ENCODE data around the gene NUDT14.

Gene NUDT14

GRCh38 chr14:105196265-105196960 is 15.3 kb upstream of the NUDT14 start:
- DNase-seq: no peak

GRCh38 chr14:105195522-105196264 is 14.6 kb upstream of the NUDT14 start:
- DNase-seq: no peak

- DNase-seq: no peak
These were observed 13.9 kb upstream of the NUDT14 start for GRCh38 chr14:105195051-105195450.

GRCh38 chr14:105193916-105194782 is 13.0 kb upstream of the NUDT14 start:
- DNase-seq: no peak

- DNase-seq: no peak
These were observed 12.0 kb upstream of the NUDT14 start for GRCh38 chr14:105192866-105193731.

GRCh38 chr14:105187935-105188524 is 6.9 kb upstream of the NUDT14 start:
- DNase-seq: no peak

- DNase-seq: no peak
These were observed 6.0 kb upstream of the NUDT14 start for GRCh38 chr14:105187116-105187515.

GRCh38 chr14:105185973-105186372 is 4.9 kb upstream of the NUDT14 start:
- DNase-seq: no peak

GRCh38 chr14:105185001-105185400 is 3.9 kb upstream of the NUDT14 start:
- no peak for DNase-seq

- no peak for DNase-seq
These were observed 3.3 kb upstream of the NUDT14 start for GRCh38 chr14:105184461-105184860.

- DNase-seq: no peak
These were observed 1.3 kb upstream of the NUDT14 start for GRCh38 chr14:105182296-105183020.

GRCh38 chr14:105181549-105182295 is 610 bp upstream of the NUDT14 start:
- DNase-seq: no peak

GRCh38 chr14:105179191-105179590 is 1.9 kb downstream of the NUDT14 start:
- DNase-seq: no peak

GRCh38 chr14:105178868-105179140 is 2.3 kb downstream of the NUDT14 start:
- DNase-seq: no peak

- no peak for DNase-seq
These were observed 2.8 kb downstream of the NUDT14 start for GRCh38 chr14:105178069-105178867.

- DNase-seq: no peak
These were observed 4.0 kb downstream of the NUDT14 start for GRCh38 chr14:105177082-105177481.

- no peak for DNase-seq
These were observed 4.6 kb downstream of the NUDT14 start for GRCh38 chr14:105176513-105176912.

GRCh38 chr14:105173901-105174894 is 6.9 kb downstream of the NUDT14 start:
- no peak for DNase-seq

GRCh38 chr14:105173145-105173544 is 8.0 kb downstream of the NUDT14 start:
- no peak for DNase-seq

Measured in DMS 273 treated with DMSO at 0.1 percent for 48 hours (cell line).